Right kidney (tissue), 9 donors: ENCODE results near the gene DNAJC1.
"Not testable (repeated sequence)": the region's sequence is repeated elsewhere in the genome, so short reads cannot be mapped to it uniquely, and the experiment has no call there.

Source experiments
- DNase-seq: peaks from one replicate; pipeline ENCODE4 v3.0.0-alpha.2; 2016
- long read RNA-seq, 8 donors: transcript quantifications; one replicate each; lab custom pipeline, GENCODE V29; 2026

DNAJC1 gene, protein sequence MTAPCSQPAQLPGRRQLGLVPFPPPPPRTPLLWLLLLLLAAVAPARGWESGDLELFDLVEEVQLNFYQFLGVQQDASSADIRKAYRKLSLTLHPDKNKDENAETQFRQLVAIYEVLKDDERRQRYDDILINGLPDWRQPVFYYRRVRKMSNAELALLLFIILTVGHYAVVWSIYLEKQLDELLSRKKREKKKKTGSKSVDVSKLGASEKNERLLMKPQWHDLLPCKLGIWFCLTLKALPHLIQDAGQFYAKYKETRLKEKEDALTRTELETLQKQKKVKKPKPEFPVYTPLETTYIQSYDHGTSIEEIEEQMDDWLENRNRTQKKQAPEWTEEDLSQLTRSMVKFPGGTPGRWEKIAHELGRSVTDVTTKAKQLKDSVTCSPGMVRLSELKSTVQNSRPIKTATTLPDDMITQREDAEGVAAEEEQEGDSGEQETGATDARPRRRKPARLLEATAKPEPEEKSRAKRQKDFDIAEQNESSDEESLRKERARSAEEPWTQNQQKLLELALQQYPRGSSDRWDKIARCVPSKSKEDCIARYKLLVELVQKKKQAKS
- long read RNA-seq, donor 1, transcript DNAJC1-202 (12 exons, 2,106 nt) = major isoform, 6 of 76 reads
- long read RNA-seq, donor 1, partial matches to known transcripts = 70 of 76 reads
- long read RNA-seq, donor 1, other reads (novel, unspliced or antisense) = 0 of 76 reads
- long read RNA-seq, donor 2, partial matches to known transcripts = 24 of 28 reads
- long read RNA-seq, donor 2, other reads (novel, unspliced or antisense) = 0 of 28 reads
- long read RNA-seq, donor 3, partial matches to known transcripts = 24 of 24 reads
- long read RNA-seq, donor 3, other reads (novel, unspliced or antisense) = 0 of 24 reads
- long read RNA-seq, donor 4, partial matches to known transcripts = 23 of 26 reads
- long read RNA-seq, donor 4, other reads (novel, unspliced or antisense) = 0 of 26 reads
- long read RNA-seq, donor 5, partial matches to known transcripts = 68 of 71 reads
- long read RNA-seq, donor 5, other reads (novel, unspliced or antisense) = 0 of 71 reads
- long read RNA-seq, donor 6, partial matches to known transcripts = 74 of 75 reads
- long read RNA-seq, donor 6, other reads (novel, unspliced or antisense) = 0 of 75 reads
- long read RNA-seq, donor 7, transcript DNAJC1-202 (12 exons, 2,106 nt) = major isoform, 5 of 115 reads
- long read RNA-seq, donor 7, partial matches to known transcripts = 110 of 115 reads
- long read RNA-seq, donor 7, other reads (novel, unspliced or antisense) = 0 of 115 reads
- long read RNA-seq, donor 8, partial matches to known transcripts = 55 of 58 reads
- long read RNA-seq, donor 8, other reads (novel, unspliced or antisense) = 0 of 58 reads

DNA sequence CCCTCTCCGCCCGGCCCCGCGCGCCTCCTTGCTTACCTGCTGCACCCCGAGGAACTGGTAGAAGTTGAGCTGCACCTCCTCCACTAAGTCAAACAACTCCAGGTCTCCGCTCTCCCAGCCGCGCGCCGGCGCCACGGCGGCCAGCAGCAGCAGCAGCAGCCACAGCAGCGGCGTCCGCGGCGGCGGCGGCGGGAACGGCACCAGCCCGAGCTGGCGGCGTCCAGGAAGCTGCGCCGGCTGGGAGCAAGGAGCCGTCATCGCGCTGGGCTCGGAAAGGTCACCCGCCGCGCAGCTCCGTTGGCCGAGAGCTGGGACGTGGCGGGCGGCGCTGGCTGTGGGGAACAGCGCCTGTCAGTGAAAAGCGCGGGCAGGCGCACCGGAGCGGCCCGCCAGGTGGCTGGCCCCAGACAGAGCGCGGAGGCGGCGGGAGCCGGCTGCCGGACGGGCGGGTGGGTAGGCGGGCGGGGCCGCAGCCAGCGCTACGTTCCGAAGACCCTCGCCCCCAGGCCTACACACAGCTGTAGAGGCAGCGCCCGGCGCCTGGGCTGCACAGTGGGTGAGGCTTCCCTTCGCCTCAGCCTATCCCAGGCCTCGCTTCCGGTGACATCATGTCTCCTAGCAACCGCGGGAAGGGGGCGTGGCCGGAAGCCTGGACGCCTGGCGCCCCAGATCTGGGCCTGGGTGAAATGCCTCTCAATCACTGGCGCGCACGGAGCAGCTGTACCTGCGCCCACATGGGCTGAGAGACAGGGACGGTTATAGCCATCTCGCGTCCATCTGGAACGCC is at the start of gene DNAJC1:
DNAJC1 (minus strand) TSS at position 554 of the 787 bp plus-strand sequence; CDS start at position 258, 296 bp downstream.
- DNase-seq = peak; percentile 96

DNA sequence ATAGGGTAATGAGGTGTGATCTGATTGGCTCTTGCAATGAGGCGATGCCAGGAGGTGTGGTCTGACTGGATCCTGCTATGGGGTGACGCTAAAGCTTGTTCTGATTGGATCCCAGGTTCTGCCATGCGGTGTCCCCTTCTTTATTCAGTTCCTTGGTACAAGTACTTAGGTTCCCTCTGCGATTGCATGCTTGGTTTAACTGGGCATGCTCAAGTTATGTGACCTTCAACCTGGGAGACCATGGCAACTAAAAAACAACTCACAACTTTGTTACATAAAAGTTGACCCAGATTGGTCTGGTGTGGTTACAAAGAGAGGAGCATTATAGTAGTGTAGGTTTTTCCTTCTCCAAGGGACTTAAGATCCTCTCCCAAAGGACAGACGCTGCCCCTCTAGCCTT is 49.5 kb upstream of the DNAJC1 start:
- no peak for DNase-seq

DNA sequence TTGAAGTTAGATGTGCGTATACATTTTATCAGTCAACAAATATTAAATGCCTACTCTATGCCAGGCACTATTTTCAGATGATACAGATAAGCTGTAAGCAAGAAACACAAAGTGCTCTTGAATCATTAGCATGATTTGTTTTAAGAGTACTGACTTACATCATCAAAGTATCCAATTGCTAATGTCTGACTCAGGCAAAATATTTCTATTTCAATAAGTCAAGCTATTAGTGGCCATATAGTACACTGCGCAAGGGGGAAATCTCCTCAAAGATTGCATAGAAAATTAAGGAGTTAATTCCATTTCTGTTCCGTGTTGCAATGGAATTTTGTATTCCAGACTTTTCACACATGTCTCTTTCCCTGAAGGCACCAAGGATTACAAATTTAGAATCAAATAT is 46.1 kb upstream of the DNAJC1 start:
- no peak for DNase-seq

DNA sequence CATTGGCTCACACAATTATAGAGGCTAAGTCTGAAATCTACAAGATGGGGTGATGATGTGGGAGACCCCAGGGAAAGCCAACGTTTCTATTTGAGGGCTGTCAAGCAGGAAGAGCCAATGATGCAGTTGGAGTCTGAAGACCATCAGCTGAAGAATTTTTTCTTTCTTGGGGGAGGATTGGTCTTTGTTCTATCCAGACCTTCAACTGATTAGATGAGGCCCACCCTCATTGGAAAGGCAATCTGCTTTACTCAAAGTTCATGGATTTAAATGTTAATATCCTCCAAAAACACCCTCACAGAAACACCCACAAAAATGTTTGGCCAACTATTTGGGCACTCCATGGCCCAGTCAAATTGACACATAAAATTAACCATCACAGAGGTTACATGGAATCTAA is 44.3 kb upstream of the DNAJC1 start:
- no peak for DNase-seq

DNA sequence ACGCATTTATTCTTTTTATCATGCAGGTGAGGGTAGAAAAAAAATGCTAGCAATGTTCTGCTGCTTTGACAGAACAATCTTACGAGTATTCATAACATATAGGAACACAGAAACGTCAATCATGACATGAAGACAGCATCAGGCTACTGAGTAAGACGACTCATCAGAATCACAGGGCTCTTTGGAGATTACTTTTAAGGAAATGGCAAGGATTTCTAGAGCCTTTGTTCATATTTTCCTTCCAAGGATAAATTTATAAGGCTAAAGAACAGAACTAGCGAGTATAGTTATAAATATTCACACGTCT is 39.8 kb upstream of the DNAJC1 start:
- no peak for DNase-seq

DNA sequence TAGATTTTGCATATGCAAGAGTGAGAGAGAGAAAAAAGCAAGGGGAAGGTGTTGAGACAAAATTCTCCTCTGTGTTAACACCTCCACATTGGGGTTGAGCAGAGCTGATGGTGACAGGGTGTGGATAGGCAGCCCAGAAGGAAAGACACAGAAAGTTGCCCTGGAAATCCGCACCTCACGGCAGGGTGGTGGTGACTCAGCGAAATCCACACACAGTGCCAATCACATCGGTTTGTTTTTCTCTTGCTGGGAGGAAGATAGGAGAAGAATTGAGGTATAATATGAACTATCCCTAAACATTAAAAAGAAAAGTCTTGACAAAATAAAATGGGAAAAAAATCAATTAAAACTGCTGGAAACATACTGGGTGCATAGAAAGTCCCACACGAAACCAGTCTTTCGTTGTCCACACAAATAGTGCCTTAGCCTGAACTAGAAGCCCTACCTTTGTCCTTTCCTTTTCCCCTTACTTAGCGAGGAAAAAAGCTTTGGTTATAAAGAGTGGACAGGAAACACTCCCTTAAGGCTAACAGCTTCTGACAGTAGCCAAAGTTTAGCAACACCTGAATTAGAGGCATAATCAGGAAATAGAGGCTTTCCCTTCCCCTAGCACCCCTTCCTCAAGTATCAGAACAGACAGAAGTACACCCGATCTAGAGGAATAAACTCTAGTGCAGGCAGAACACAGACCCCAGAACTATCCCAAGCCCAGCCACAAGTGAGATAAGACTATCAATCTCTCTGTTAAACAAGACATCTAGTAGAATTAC is 39.2 kb upstream of the DNAJC1 start:
- DNase-seq = no peak

DNA sequence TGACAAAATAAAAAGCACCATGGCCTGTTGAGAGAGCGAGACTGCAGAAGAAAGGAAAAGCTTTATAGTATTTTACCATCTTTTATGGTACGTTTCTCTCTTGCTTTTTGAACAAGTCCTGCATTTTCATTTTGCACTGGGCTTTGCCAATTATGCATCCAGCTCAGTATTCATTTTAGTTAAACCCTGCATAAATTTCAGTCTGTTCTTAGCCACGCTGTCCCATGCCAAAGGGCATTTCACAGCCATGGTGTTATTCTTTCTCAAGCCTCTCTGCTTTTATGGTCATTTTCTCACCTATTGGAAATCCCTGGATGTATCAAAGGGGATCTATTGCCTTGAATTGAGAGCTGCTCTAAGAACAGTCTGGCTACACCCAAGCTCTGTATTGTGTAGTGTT is 30.8 kb upstream of the DNAJC1 start:
- no peak for DNase-seq

DNA sequence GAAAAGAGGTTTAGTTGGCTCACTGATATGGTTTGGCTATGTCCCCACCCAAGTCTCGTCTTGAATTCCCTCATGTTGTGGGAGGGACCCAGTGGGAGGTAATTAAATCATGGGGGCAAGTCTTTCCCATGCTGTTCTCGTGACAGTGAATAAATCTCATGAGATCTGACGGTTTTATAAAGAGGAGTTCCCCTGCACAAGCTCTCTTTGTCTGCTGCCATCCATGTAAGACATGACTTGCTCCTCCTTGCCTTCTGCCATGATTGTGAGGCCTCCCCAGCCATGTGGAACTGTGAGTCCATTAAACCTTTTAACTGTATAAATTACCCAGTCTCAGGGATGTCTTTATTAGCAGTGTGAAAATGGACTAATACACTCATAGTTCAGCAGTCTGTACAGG is 28.7 kb upstream of the DNAJC1 start:
- not testable (repeated sequence) for DNase-seq

DNA sequence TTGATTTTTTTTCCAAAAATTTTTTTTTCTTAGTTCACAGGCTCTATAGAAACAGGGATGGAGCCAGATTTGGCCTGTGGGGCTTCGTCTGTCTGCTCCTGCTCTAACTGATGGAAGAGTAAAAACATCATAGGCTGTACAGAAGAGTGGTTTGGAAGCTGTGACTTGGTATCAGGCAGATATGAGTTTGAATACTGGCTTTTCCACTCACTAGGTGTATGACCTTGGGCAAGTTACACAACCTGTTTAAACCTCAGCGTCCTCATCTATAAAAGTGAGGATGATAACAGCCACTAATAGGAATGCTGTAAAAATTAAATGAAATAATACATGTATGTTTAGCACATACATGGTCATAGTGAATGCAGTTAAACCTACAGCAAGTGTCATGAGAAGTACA is 26.9 kb upstream of the DNAJC1 start:
- DNase-seq = no peak

DNA sequence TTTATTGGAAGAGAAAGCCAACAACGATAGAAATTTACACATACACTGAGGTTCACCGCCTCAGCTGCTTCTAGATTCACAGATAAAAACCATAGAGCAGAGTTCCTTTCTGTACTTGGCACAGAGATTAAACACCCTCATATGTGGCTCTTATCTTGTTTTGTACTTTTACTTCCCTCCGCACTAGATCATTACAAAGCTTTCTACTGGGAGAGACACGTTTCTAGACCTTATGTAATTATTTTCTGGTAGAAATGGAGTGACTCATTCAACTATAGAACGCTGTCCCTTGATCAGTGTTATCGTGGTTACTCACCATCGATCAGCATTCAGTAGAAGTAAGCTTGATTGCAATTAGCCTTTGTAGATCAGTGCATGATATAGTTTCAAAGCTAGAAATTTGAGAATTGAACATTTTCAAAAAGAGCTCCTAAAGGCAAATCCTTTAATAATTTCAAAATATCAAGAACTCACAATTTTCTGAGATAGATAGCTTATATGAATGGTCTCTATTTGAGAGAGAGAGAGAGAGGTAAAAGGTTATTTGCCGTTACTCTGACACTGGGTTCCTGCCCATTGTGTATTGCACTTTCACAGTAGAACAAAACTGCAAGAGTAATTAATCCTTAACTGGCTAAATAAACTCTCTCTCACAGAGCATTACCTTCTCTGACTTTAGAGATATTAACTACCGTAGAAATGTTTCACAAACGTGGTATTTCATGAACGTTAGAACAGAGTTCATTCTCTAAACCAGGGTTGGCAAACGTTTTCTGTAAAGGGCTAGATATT is 26.1 kb upstream of the DNAJC1 start:
- DNase-seq = no peak

DNA sequence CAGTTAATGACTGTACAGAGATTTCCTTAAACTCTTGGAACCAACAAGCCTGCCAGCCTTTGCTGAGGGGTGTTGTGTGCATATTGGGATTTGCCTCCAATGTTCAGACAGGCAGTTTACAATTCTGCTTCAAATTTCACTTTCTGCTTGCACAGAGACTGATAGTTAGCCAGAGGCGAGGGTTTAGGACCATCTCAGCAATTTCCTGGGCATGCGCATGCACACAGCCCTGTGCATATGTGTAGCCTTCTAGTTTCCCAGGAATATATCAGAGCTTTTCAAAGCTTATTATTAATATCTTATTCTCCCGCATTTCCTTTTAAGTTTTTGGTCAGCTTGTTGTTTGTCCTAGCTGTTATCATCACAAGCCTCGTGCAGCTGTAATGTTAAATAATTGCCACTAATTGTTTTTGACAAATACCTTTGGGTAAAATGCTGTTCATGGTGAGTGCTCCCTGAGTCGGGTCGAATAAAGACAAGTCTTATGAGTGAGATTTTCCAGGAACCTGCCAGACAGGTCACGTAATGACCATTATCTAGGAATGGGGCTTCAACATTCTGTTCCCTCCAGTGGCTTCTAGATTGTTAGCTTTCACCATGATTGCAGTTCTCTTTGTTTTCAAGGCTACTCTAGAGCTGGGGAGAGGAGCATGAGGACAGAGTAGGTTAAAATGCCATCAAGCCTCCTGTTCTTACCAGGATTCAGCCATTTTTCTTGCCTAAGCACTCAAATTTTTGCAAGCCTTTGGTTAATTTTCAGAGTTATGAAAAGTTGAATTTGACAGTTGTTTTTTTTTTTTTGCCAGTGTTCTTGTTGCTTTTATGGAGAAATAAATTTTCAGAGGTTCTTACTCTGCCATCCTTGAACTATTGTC is 24.1 kb upstream of the DNAJC1 start:
- DNase-seq = no peak

DNA sequence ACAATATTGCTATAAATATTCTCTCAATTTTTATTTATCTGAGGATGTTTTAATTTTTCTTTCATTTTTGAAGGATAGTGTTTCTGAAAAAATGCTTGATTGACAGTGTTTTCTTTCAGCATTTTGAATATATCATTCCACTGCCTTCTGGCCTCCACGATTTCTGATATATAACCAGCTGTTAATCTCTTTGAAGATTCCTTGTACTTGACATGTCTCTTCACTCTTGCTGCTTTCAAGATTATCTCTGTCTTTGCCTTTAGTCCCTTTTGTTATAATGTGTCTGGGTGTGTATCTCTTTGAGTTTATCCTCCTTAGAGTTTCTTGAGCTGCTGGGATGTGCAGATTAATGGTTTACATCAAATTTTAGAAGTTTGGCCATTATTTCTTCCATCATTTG is 22.8 kb upstream of the DNAJC1 start:
- DNase-seq = no peak

DNA sequence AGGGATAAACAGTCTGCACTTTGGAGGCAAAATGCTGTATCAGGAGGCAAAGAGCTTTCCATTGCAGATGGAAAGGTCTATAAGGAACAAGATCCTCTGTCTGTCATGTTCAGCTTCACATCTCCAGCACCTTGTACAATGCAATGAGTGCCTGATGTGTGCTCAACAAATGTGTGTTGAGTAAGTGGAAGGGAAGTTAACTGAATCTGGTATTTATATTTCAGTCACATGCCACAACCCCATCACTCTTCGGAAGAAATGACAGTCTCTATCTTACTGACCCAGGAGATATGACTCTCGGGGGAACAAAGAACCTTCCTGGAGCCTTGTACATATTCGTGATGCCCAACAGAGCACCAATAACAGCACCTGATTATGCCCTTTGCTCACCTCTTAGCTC is 20.0 kb upstream of the DNAJC1 start:
- no peak for DNase-seq

DNA sequence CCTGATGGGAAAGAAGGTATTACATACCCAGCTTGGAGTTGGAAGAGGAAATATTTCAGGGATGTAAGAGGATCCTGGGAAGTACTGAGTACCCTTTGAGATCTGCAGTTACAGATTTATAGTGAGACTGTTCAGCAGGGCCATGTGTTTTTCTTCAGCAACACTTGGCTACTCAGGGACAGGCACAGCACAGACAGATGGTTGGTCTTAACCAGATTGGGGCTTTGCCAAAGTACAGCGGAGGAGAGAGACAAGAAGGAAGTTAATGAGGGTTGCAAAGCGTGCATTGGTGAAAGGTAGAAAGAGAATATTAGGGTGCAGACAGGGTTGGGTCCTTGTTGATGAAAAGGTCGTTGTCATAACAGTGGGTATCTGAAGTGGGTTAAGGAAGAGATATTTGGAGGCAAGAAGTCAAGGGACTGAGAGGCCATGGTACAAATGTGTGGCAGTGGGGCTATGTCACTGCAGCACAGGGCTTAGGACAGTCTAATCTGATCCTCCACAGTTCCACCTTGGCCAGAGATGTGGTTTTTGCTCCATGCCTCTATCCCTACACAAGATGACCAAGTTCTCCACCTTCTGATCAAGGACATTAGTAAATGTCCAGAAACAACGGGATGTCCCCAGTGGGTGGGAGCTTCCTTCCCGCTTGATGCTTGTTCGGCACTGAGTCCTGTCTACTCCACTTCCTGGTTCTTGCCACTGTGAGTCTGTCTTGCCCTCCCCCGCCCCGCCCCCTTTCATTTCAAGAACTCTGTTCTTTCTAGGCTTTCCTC is 18.9 kb upstream of the DNAJC1 start:
- DNase-seq = peak; percentile 9

DNA sequence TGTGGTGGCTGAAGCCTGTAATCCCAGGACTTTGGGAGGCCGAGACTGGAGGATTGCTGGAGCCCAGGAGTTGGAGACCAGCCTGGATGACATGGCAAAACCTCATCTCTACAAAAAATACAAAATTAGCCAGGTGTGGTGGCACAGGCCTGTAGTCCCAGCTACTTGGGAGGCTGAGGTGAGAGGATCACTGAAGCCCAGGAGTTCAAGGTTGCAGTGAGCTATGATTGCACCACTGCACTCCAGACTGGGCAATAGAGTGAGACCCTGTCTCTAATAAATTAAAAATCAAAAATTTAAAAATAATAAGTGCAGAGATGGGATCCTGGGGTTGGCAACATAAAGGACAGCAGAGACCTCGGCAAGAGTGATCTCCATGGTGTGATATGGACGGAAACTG is 17.6 kb upstream of the DNAJC1 start:
- DNase-seq = not testable (repeated sequence)

DNA sequence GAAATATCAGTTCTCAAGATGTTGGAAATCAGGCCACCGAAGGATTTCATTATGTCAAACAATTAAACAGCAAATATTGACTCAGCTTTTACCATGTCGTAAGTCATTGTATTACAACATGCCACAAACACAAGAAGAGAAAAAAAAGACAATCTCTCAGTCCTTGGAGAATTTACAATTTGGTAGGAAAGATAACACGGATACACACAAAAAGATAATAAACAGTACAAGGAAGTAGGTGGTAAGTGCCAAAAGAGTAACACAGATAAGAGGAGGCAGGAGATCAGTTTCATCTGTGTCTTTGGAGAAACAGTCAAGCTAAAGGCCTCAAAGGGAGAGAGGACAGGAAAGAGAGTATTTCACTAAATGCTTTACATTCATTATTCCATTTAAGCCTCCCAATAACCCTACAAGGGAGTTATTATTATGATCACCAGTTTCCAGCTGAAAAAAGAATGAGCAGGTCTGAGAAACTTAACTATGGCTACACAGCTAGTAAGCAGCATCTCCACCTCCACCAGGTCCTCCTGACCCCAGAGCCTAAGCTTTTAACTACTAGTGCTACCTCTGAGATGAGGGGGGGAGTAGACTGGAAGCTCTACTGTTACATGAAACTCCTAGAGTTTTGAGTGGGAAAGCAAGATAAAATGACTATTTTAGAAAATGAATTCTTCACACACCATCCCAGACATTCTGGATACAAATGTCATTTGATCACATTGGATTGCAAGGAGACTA is 13.9 kb upstream of the DNAJC1 start:
- no peak for DNase-seq

DNA sequence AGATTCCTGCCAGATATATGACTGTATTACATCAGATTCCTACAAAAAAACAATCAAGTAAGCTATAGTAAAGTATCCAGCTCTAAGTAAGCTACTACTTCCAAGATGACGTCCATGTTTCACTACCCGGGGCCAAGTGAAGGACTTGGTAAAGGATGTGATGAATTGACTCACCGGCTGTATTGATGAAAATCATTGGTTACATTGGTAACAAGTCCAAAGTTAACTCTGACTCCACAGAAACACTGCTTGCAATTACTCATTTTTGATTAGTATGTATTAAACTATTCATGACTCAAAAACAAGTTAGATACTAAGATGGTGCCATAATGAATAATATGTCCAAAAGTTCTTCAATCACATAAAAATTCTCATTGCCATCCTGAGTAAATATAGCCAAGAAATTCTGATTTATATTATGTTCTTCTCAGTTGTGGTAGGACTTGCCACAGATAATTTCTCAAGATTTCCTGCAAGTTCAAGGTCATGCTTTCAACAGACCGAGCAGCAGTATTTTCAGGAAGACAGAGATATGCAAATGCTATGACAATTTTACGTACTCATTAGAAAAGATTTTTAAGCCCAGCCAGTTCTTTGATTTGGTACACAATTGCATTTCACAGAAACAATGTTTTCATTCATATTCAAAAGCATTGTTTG is 12.6 kb upstream of the DNAJC1 start:
- no peak for DNase-seq
